Activated effector memory CD4-positive, alpha-beta T cell treated with anti-CD3 and anti-CD28 coated beads, Interleukin-2, amount 50 U/mL, for 16 hours (primary cell): ENCODE data around the gene ZNF837.
"Not testable (repeated sequence)": the region's sequence is repeated elsewhere in the genome, so short reads cannot be mapped to it uniquely, and the experiment has no call there.

Source experiments
- DNase-seq: peaks from one replicate; pipeline ENCODE4 v3.0.0-alpha.2; 2020

The ZNF837 gene

GRCh38 chr19:58349590-58349989 lies 31.2 kb downstream of the ZNF837 start:
- DNase-seq = no peak

GRCh38 chr19:58348080-58348479 lies 32.8 kb downstream of the ZNF837 start:
- not testable (repeated sequence) for DNase-seq

- DNase-seq = peak; percentile 89
Observed at GRCh38 chr19:58346961-58347929, 33.6 kb downstream of the ZNF837 start.

GRCh38 chr19:58345558-58345957 lies 35.3 kb downstream of the ZNF837 start:
- no peak for DNase-seq

- no peak for DNase-seq
Observed at GRCh38 chr19:58338825-58339558, 41.8 kb downstream of the ZNF837 start.

- no peak for DNase-seq
Observed at GRCh38 chr19:58338336-58338735, 42.5 kb downstream of the ZNF837 start.

GRCh38 chr19:58336820-58337219 lies 44.0 kb downstream of the ZNF837 start:
- DNase-seq = no peak

GRCh38 chr19:58336216-58336615 lies 44.6 kb downstream of the ZNF837 start:
- no peak for DNase-seq

GRCh38 chr19:58335630-58336029 lies 45.2 kb downstream of the ZNF837 start:
- no peak for DNase-seq

- DNase-seq = no peak
Observed at GRCh38 chr19:58334691-58335249, 46.1 kb downstream of the ZNF837 start.

- no peak for DNase-seq
Observed at GRCh38 chr19:58332697-58333096, 48.1 kb downstream of the ZNF837 start.

GRCh38 chr19:58330458-58330857 lies 50.4 kb downstream of the ZNF837 start:
- no peak for DNase-seq

GRCh38 chr19:58328999-58329398 lies 51.8 kb downstream of the ZNF837 start:
- no peak for DNase-seq

GRCh38 chr19:58326914-58327726 lies 53.7 kb downstream of the ZNF837 start, which contains the start of gene ZSCAN22:
Gene ZSCAN22, plus strand, starts transcription at chr19:58326994. Its CDS starts 7,809 bp downstream, at chr19:58334803.
- peak; percentile 97 for DNase-seq

- no peak for DNase-seq
Observed at GRCh38 chr19:58326501-58326913, 54.3 kb downstream of the ZNF837 start.

GRCh38 chr19:58325311-58326022 lies 55.4 kb downstream of the ZNF837 start:
- no peak for DNase-seq

- DNase-seq = no peak
Observed at GRCh38 chr19:58319241-58319640, 61.6 kb downstream of the ZNF837 start.

GRCh38 chr19:58318297-58318696 lies 62.5 kb downstream of the ZNF837 start:
- no peak for DNase-seq
